GM18861 (cell line): ENCODE data around the gene RPL28.

Source experiments
- ATAC-seq: cut with Tn5 transposase; IDR thresholded peaks from one replicate; pipeline ENCODE4 v1.9.1; 2021; ENCODE audit not compliant: unreplicated experiment

The RPL28 gene

GRCh38 chr19:55353356-55353802 lies 32.4 kb upstream of the RPL28 start:
- no peak for ATAC-seq

- ATAC-seq = no peak
These were observed 31.7 kb upstream of the RPL28 start for GRCh38 chr19:55353803-55354697.

- ATAC-seq = no peak
These were observed 31.0 kb upstream of the RPL28 start, which contains the start of gene COX6B2 for GRCh38 chr19:55354698-55355212. COX6B2 (minus strand) TSS chr19:55354719; CDS start chr19:55354521, 198 bp downstream.

- ATAC-seq = no peak
These were observed 30.4 kb upstream of the RPL28 start for GRCh38 chr19:55355213-55355821.

- no peak for ATAC-seq
These were observed 27.2 kb upstream of the RPL28 start for GRCh38 chr19:55358493-55358892.

- no peak for ATAC-seq
These were observed 26.5 kb upstream of the RPL28 start for GRCh38 chr19:55358943-55359908.

GRCh38 chr19:55360902-55361301 lies 24.8 kb upstream of the RPL28 start:
- no peak for ATAC-seq

- ATAC-seq = no peak
These were observed 23.4 kb upstream of the RPL28 start for GRCh38 chr19:55362174-55362989.

- no peak for ATAC-seq
These were observed 22.6 kb upstream of the RPL28 start, which contains the start of gene GARIN5B for GRCh38 chr19:55362990-55363716. GARIN5B (minus strand) TSS chr19:55363260; CDS start chr19:55363066, 194 bp downstream.

- ATAC-seq = no peak
These were observed 20.5 kb upstream of the RPL28 start for GRCh38 chr19:55365245-55365644.

GRCh38 chr19:55365964-55366363 lies 19.8 kb upstream of the RPL28 start:
- no peak for ATAC-seq

GRCh38 chr19:55366790-55367189 lies 18.9 kb upstream of the RPL28 start:
- ATAC-seq = no peak

- ATAC-seq = no peak
These were observed 17.6 kb upstream of the RPL28 start for GRCh38 chr19:55368106-55368505.

- ATAC-seq = no peak
These were observed 16.8 kb upstream of the RPL28 start for GRCh38 chr19:55368701-55369563.

- no peak for ATAC-seq
These were observed 16.0 kb upstream of the RPL28 start for GRCh38 chr19:55369653-55370304.

GRCh38 chr19:55370305-55370988 lies 15.3 kb upstream of the RPL28 start, which contains the start of gene IL11:
IL11 (minus strand) TSS chr19:55370463; CDS start chr19:55370310, 153 bp downstream.
- ATAC-seq = no peak
